H7 (cell line): ENCODE data around the gene HES3. TPM values are rescaled to one million over a fixed set of nuclear protein-coding genes. Genes with fewer than 3 reads are reported as not detected.
A peak's percentile ranks its signal among the peaks of the same experiment; 100 is the strongest.
"Not testable (repeated sequence)": the region's sequence is repeated elsewhere in the genome, so short reads cannot be mapped to it uniquely, and the experiment has no call there.

Experiments
- DNase-seq: peaks from one replicate; pipeline ENCODE4 v3.0.0; 2012
- H3K27me3 ChIP-seq: 2 replicates; pipeline ENCODE4 v1.6.0; 2011; ENCODE audit warnings: mild to moderate bottlenecking, low read length; ENCODE audit not compliant: control insufficient read depth, insufficient read depth
- H3K36me3 ChIP-seq: replicated peaks from 2 replicates; pipeline ENCODE4 v1.5.1; 2011; ENCODE audit warnings: low read length; ENCODE audit not compliant: control insufficient read depth, insufficient read depth
- H3K4me3 ChIP-seq: 2 replicates; pipeline ENCODE4 v1.5.1; 2011; ENCODE audit warnings: low read depth, mild to moderate bottlenecking, control low read depth, low read length, moderate library complexity; ENCODE audit not compliant: insufficient read depth
- total RNA-seq: library from RNA; depleted of rRNA; stranded (reverse); fragments of >200 nt; shearing (Covaris generic); gene quantifications from 2 replicates; pipeline ENCODE4 v1.2.3, GENCODE V29; 2014

Gene HES3
- total RNA-seq, 1 experiment from 2014 or later = 28.2 TPM

DNA sequence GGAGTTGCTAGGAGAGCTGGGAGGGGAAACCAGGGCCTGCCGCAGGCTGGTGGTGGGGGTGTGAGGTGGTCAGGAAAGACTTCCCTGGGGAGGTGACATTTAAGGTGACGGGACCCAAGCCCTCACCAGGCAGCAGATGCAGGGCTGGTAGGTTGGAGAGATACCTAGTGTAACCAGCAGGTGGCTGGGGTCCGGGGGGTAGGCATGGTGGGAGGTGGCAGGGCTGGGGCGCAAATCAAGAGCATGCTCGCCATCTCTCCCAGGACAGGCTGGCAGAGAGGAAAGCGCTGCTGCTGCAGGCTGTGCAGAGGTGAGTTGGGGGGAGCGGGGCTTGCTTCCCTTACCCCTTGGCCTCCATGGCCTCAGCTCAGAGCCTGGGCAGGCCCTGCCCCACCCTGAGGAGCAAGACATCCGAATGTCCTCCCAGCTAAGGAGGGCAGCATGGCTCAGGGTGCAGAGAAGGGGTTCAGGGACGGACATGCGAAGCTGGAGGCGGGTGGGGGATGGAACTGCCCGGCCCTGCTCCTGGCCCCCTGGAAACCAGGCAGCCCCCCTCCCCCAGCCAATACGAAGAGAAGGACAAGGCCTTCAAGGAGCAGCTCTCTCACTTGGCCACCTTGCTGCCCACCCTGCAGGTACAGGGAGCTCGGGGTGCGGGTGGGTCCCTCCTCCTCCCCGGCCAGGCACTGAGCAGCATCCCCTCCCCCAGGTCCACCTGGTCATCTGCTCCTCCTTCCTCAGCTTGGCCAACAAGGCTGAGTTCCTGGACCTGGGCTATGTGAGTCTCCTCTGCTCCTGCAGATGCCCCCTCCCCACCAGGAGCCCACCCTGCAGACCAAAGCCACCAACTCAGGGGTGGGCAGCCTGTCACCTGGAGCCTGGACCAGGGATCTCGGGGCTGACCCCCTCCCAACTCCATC lies 34.1 kb upstream of the HES3 start:
- H3K36me3 ChIP-seq = no peaks in the 10 kb centered on the region
- peak overlapping the region; percentile 53 for H3K4me3 ChIP-seq
- peaks cover 41% of the 10 kb centered on the region for H3K27me3 ChIP-seq
- peak; percentile 82 for DNase-seq

DNA sequence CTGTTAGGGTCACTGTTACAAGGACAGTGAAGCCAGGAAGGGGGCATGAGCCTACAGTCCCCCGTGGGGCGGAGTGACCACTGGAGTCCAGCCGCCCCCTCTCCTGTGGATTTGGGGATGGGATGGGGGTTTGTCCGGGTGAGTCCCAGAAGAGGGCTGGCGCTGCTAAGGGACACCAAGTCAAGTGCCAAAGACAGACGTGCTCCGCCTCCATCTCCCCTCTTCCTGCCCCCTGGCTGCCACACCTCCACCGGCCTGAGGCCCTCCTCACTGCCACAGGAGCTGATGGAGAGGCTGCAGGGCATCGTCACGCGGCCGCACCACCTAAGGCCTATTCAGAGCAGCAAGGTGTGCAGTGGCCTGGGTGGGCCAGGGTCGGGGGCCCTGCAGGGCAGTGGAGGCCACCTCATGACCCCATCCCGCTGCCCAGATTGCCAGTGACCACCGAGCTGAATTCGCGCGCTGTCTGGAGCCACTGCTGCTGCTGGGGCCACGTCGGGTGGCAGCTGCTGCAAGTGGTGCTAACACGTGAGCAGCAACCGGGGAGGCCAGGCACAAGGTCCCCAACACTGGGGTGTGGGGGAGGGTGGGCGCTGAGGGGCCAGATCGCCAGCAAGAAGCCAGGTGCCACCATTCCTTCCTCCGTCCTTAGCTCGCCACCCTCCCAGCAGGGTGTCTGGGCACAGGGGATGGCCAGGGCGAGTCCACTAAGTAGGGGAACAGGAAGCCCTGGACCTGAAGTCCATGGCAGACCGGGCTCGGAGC lies 33.2 kb upstream of the HES3 start:
- DNase-seq = peak; percentile 61
- H3K36me3 ChIP-seq = no peaks in the 10 kb centered on the region
- peaks cover 37% of the 10 kb centered on the region for H3K27me3 ChIP-seq
- H3K4me3 ChIP-seq = no peak overlapping the region

DNA sequence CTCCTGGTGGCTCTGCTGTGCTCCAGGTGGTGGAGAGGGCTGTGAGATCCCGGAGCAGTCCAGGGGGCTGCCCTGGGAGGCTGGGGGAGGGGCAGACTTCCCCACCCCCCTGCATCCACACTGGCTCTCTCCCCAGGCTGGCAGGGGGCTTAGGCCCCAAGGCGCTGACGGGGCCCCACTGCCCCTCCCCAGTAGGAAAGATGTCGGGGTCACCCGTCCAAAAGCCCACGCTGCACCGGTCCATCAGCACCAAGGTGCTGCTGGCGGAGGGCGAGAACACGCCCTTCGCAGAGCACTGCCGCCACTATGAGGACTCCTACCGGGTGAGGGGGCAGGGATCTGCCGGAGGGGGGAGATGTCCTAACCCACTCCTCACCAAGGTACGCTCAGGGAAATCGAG lies 32.2 kb upstream of the HES3 start:
- no peaks in the 10 kb centered on the region for H3K36me3 ChIP-seq
- no peak overlapping the region for H3K4me3 ChIP-seq
- peaks cover 28% of the 10 kb centered on the region for H3K27me3 ChIP-seq
- no peak for DNase-seq

DNA sequence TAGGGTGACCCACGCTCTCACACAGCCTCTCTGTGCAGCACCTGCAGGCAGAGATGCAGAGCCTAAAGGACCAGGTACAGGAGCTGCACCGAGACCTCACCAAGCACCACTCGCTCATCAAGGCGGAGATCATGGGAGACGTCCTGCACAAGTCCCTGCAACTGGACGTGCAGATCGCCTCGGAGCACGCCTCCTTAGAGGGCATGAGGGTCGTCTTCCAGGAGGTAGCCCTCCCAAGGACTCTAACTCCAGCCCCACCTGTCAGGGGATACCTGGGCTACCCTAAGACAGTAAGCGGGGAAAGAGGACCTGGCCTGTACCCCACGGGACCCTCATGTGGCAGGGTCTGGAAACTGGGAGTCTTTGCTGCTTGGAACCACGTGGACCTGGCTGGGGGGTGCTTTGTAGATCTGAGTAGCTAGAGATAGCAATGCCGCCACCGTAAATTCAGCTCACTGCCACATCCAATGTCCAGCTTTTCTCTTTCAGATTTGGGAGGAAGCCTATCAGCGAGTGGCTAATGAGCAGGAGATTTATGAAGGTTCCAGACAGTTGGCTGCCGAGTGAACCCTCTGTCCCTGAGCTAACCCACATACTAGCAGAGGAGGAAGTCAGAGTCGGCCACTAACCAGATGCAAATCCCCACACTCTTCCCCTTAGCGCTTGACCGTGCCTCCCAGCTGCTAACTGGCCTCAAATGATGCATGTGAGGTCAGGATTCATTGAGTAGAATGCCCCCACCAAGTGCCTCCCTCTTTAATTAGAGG lies 31.6 kb upstream of the HES3 start:
- Histone ChIP-seq H3K27me3 (peaks cover 22% of the 10 kb centered on the region), H3K36me3 (no peaks in the 10 kb centered on the region), H3K4me3 (no peak overlapping the region)
- DNase-seq = no peak

DNA sequence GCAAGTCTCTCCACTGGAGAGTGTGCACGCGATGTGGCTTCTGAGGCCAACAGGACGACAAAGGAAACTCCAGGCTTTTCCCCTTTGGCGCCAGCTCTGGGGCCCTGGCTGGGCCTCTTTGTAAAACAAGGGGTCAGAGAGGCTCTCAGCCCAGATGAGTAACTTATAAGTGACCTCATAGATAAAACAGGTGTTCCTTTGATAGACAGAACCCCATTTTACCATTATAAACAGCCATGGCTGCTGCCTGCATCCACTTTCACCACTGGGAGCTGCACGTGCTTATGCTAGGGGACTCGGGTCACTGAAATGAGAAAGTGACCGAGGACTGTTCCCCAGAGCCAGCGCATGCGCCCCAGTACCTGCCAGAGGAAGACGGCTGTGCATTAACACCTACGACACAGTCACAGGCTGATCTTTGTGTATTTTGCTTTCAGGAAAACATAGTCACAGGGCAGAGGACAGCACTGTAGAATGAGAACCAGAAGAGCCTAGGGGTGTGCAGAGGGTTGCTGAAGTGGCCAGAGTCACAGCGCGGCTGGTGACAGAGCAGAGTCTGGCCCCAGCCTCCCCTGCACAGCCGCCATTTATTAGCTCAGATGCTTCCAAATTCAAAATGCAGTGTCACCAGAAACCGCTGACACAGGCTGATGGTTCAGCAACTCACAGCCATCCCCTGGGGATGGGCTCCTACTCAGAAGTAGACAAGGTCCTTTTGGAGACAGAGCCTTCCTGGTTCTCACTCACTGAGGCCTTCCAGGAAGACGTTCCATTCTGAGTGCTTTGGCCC lies 25.4 kb upstream of the HES3 start:
- Histone ChIP-seq H3K27me3 (no peaks in the 10 kb centered on the region), H3K4me3 (no peak overlapping the region), H3K36me3 (no peaks in the 10 kb centered on the region; the same call in 1 of the 2 replicates)
- DNase-seq = no peak

DNA sequence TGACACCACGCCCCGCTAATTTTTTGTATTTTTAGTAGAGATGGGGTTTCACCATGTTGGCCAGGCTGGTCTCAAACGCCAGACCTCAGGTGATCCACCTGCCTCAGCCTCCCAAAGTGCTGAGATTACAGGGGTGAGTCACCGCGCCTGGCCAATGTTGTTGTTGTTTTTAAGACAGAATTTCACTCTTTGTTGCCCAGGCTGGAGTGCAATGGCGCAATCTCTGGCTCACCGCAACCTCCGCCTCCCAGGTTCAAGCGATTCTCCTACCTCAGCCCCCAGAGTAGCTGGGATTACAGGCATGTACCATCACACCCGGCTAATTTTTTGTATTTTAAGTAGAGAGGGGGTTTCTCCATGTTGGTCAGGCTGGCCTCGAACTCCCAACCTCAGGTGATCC lies 24.3 kb upstream of the HES3 start:
- H3K4me3 ChIP-seq, DNase-seq, H3K36me3 ChIP-seq, H3K27me3 ChIP-seq: not testable (repeated sequence)

DNA sequence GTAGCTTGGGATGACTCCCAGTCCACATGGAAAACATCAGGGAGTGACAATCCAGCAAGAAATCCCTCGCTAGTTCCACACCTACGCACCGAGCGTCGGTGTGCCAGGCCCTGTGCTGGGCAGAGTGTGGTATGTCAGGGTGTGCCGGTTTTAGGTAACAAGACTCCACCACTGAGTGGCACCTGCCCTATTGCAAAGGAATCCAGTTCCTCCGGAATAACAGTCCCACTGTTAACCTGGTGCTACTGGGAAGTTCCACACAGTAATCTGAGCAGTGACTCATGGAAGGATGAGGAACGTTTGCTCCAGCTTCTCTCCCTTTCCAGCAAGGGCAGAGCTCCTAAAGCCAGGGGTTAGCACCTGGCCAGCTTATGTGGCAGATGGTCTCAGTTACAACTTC lies 23.7 kb upstream of the HES3 start:
- H3K27me3 ChIP-seq = no peaks in the 10 kb centered on the region
- H3K36me3 ChIP-seq = peaks cover 8% of the 10 kb centered on the region
- no peak for DNase-seq
- H3K4me3 ChIP-seq = no peak overlapping the region

DNA sequence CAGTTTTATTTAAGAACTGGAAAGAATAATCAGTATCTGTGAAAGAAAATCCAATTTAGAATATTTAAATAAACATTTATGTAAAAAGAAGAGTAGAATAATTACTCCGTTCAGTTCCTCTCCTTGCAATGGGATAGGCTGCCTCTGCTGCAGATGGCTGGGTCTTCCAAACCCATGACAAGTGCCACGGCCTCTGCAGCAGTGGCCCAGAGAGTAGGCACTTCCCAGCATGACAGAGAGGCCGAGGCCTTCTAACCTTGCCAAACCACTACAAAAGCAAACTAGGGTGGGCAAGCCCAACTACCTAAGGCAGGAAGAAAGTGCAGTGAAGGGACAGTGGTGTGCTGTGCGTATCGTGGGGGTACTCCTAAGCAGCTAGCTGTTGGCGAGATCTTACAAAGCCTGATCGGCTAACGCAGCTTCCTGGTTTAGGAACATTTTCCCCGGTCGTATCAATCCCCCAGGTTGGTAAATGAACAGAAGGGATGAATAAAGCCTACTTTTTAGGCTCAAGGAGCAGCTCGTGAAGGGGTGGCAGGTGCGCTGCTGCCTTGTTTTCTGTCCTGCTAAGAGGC lies 22.7 kb upstream of the HES3 start:
- DNase-seq = no peak
- Histone ChIP-seq H3K4me3 (no peak overlapping the region), H3K36me3 (peaks cover 14% of the 10 kb centered on the region), H3K27me3 (no peaks in the 10 kb centered on the region)

DNA sequence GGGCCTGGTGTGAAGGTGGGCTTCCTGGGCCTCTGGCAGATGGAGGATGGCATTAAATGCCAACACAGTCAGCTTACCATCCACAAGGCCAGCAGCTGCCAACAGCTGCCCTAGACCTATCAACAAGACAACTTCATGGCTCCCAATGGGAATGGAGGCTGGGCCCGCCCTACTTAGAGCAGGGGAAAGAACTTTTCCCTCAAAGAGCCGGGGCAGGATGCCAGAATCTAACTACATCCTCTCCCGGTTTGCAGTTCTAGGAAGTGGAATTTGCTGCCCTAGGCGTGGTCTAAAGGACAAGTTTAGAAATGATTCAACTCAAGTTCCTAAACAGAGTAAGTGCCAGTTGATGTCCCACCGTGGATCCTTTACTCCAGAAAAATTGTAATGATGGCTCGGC lies 21.3 kb upstream of the HES3 start:
- no peak for DNase-seq
- H3K4me3 ChIP-seq = no peak overlapping the region
- peaks cover 19% of the 10 kb centered on the region for H3K36me3 ChIP-seq
- no peaks in the 10 kb centered on the region for H3K27me3 ChIP-seq

DNA sequence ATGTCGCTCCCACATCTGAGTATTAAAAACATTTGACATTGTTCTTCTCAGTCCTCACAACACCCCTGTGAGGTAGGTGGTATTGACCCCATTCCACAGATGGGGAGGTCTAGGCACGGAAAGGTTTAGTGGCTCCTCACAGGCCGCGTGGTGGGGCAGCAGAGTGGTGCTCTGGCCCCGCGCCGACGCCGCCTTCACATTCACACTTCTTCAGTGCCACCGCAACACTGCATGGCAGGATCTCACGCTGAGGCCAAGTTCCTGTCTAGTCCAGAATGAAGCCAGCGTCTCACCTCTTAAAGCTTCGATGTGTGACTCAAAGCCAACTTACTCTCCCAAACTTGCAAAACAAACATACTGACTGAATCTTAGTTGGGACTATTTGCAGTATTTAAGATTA lies 20.4 kb upstream of the HES3 start:
- DNase-seq = no peak
- H3K36me3 ChIP-seq = peaks cover 22% of the 10 kb centered on the region

DNA sequence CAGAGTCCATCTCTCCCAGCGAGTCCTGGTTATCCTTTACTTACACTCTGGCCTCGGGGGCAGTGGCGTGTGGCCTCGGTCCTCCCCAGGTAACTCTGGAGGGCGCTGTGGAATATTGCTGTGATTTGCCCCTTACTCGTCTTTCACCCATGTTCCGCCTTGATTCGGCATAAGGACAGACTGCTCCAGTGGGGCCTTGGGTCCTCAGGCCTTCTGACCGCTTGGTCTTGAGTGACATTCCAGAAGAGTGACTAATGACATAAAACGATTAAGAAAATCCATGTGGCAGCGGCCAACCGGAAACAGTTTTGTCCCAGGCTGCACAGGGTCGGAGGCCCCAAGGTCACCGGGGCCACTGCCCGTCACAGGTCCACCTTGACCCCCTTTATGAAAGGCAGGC lies 19.3 kb upstream of the HES3 start:
- no peak for DNase-seq
- peaks cover 24% of the 10 kb centered on the region for H3K36me3 ChIP-seq
- H3K4me3 ChIP-seq = no peak overlapping the region

More for the DNA sequence above, 20.4 kb upstream of the HES3 start:
- Histone ChIP-seq H3K27me3 (no peaks in the 10 kb centered on the region), H3K4me3 (no peak overlapping the region)

DNA sequence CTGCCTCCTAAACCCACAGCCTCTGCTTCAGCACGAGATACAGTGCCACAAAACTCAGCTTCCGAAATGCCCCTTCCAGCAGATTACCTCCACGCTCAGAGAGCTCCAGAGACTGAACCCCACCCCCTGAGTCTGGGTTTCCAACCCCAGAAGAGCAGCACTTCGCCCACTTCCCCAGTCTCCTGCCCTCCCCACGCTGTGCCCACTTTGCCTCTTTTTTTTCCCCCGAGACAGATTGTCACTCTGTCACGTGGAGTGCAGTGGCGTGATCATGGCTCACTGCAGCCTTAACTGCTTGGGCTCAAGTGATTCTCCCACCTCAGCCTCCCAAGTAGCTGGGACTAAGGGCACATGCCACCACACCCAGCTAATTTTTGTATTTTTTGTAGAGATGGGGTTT lies 18.3 kb upstream of the HES3 start:
- Histone ChIP-seq H3K36me3 (peaks cover 25% of the 10 kb centered on the region), H3K4me3 (no peak overlapping the region), H3K27me3 (no peaks in the 10 kb centered on the region)
- DNase-seq = no peak

More for the DNA sequence above, 19.3 kb upstream of the HES3 start:
- H3K27me3 ChIP-seq = no peaks in the 10 kb centered on the region

DNA sequence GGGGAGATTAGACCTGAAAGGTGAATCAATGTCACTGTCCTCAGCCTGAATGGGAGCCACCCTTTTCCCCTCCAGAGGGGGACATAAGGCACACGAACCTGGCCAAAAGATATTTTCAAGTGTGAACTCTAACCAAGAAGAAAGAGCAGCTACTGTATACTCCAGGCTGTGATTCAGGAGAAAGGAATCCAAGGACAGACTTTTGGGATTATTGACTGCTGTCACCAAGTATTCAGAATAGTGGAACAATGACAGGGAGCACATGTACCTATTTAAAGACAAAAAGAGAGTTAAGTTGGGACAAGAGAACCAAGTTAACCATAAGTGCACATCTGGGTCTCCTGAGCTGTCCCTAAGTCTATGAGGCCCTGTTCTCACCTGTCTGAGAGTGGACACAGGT lies 10.6 kb upstream of the HES3 start:
- Histone ChIP-seq H3K4me3 (no peak overlapping the region), H3K27me3 (no peaks in the 10 kb centered on the region), H3K36me3 (peaks cover 19% of the 10 kb centered on the region)
- DNase-seq = no peak
